K562 (cell line): Measurements from ENCODE around the gene JPT1. TPM values are rescaled to one million over a fixed set of nuclear protein-coding genes. Genes with fewer than 3 reads are reported as not detected.

Source experiments
- C11orf30 ChIP-seq: fragments of 450-650 bp; IDR thresholded peaks from 2 replicates; pipeline ENCODE4 v1.6.1; 2016; ENCODE audit warnings: low read depth, mild to moderate bottlenecking
- CHD1 ChIP-seq: fragments of 200-600 bp; sonication (generic); IDR thresholded peaks from one replicate; pipeline ENCODE4 v1.6.1; 2012; ENCODE audit warnings: mild to moderate bottlenecking, moderate library complexity, low read length, inconsistent platforms
- DACH1 ChIP-seq: fragments of 450-650 bp; IDR thresholded peaks from 2 replicates; pipeline ENCODE4 v1.6.1; 2018; ENCODE audit not compliant: partially characterized antibody
- DNMT1 ChIP-seq: fragments of 450-650 bp; IDR thresholded peaks from 2 replicates; pipeline ENCODE4 v1.6.1; 2016; ENCODE audit warnings: antibody characterized with exemption, mild to moderate bottlenecking
- E2F1 ChIP-seq: sonication (generic); formaldehyde crosslinking; IDR thresholded peaks from 2 replicates; pipeline ENCODE4 v1.8.1; 2023; ENCODE audit warnings: mild to moderate bottlenecking, missing genetic modification reagents, moderate library complexity
- ELK1 ChIP-seq: sonication (generic); formaldehyde crosslinking; IDR thresholded peaks from 2 replicates; pipeline ENCODE4 v1.8.1; 2022; ENCODE audit warnings: missing genetic modification reagents
- EZH2 ChIP-seq: IDR thresholded peaks from 2 replicates; pipeline ENCODE4 v1.6.1; 2012; ENCODE audit warnings: low read depth, mild to moderate bottlenecking, inconsistent platforms, low read length, borderline replicate concordance
- HES1 ChIP-seq: fragments of 450-650 bp; IDR thresholded peaks from 2 replicates; pipeline ENCODE4 v1.6.1; 2016; ENCODE audit warnings: low read depth, mild to moderate bottlenecking, moderate library complexity
- HMG20A ChIP-seq: fragments of 450-650 bp; formaldehyde crosslinking; conservative IDR thresholded peaks from 2 replicates; pipeline ENCODE4 v1.4.0; 2020; ENCODE audit warnings: mild to moderate bottlenecking, mixed read lengths
- KHSRP ChIP-seq: fragments of 450-650 bp; IDR thresholded peaks from 2 replicates; pipeline ENCODE4 v1.6.1; 2017
- MBD2 ChIP-seq: sonication (generic); IDR thresholded peaks from 2 replicates; pipeline ENCODE4 v1.6.1; 2016; ENCODE audit warnings: low read depth, borderline replicate concordance
- NR1H2 ChIP-seq: sonication (generic); formaldehyde crosslinking; IDR thresholded peaks from 2 replicates; pipeline ENCODE4 v1.4.0; 2020; ENCODE audit warnings: mild to moderate bottlenecking, missing genetic modification reagents
- PTTG1 ChIP-seq: fragments of 450-650 bp; IDR thresholded peaks from 2 replicates; pipeline ENCODE4 v1.6.1; 2016; ENCODE audit warnings: low read depth, mild to moderate bottlenecking, missing genetic modification characterization, missing compliant biosample characterization
- SMARCE1 ChIP-seq: fragments of 450-650 bp; IDR thresholded peaks from 2 replicates; pipeline ENCODE4 v1.7.1; 2016; ENCODE audit warnings: mild to moderate bottlenecking
- ZBTB2 ChIP-seq: fragments of 450-650 bp; IDR thresholded peaks from 2 replicates; pipeline ENCODE4 v1.6.1; 2016; ENCODE audit warnings: antibody characterized with exemption
- ZFP36 ChIP-seq: fragments of 150-350 bp; IDR thresholded peaks from 2 replicates; pipeline ENCODE4 v1.6.1; 2018; ENCODE audit warnings: low read length, low read depth; ENCODE audit not compliant: partially characterized antibody
- ZNF263 ChIP-seq: sonication (generic); formaldehyde crosslinking; IDR thresholded peaks from 2 replicates; pipeline ENCODE4 v1.8.0; 2022; ENCODE audit warnings: mild to moderate bottlenecking, missing genetic modification reagents, borderline replicate concordance
- ZNF277 ChIP-seq: fragments of 250-450 bp; sonication (Bioruptor Pico); IDR thresholded peaks from 2 replicates; pipeline ENCODE4 v1.8.0; 2022; ENCODE audit warnings: inconsistent platforms, mild to moderate bottlenecking, moderate library complexity, borderline replicate concordance
- ZNF384 ChIP-seq: IDR thresholded peaks from 2 replicates; pipeline ENCODE4 v1.6.1; 2012; ENCODE audit warnings: low read depth, low read length, improper control_type of control experiment
- ZNF766 ChIP-seq: fragments of 200-800 bp; sonication (Bioruptor generic); conservative IDR thresholded peaks from 2 replicates; pipeline ENCODE4 v1.6.1; 2016; ENCODE audit warnings: missing genetic modification characterization, missing compliant biosample characterization
- polyA plus RNA-seq, 8 experiments: library from polyadenylated mRNA; depleted of rRNA in 4 of 8; stranded (reverse) in 5 of 8; unstranded in 3 of 8; fragments of >200 nt; fragmentation: Nextera tagmentation in 2 of 8; fragmentation: Illumina TruSeq in 1 of 8; extraction: Ambion mirVana in 2 of 8; extraction: Trizol in 1 of 8; gene quantifications; 2 replicates each; pipeline versions ENCODE4 v1.2.1 to v1.2.3, GENCODE V29; 2011 to 2014; ENCODE audit warnings: inconsistent platforms in 1 of 8, missing spikeins in 1 of 8
- total RNA-seq, 7 experiments: library from RNA; depleted of rRNA in 6 of 7; stranded (reverse); fragments of >200 nt in 6 of 7; fragmentation: Illumina TruSeq in 2 of 7; extraction: Trizol in 2 of 7; gene quantifications; 2 replicates each; pipeline versions ENCODE4 v1.2.1 to v1.2.3, GENCODE V29; 2011 to 2021; ENCODE audit warnings: low replicate concordance in 1 of 7
- TF ChIP-seq, protein P1 (sequence below): fragments of 200-800 bp; sonication (Bioruptor generic); IDR thresholded peaks from 2 replicates; pipeline ENCODE4 v1.6.1; 2017; ENCODE audit warnings: missing genetic modification characterization, missing compliant biosample characterization

JPT1 gene
- total and polyA plus RNA-seq, 9 of the 15 experiments (the other 6 are each of a cell fraction or from before 2014, with no cell fraction given): 56.7 to 292 (median 144) TPM

- no peak for TF ChIP-seq E2F1 (CRISPR knock-in tag)
- TF ChIP-seq HMG20A (CRISPR knock-in tag): no peak
- no peak for TF ChIP-seq ZFP36
- TF ChIP-seq DACH1: no peak
- no peak for TF ChIP-seq KHSRP
- TF ChIP-seq HES1: no peak
- TF ChIP-seq CHD1: peak; percentile 53
- TF ChIP-seq MBD2: no peak
- TF ChIP-seq PTTG1 (tag): peak; percentile 81
- TF ChIP-seq, protein P1, sequence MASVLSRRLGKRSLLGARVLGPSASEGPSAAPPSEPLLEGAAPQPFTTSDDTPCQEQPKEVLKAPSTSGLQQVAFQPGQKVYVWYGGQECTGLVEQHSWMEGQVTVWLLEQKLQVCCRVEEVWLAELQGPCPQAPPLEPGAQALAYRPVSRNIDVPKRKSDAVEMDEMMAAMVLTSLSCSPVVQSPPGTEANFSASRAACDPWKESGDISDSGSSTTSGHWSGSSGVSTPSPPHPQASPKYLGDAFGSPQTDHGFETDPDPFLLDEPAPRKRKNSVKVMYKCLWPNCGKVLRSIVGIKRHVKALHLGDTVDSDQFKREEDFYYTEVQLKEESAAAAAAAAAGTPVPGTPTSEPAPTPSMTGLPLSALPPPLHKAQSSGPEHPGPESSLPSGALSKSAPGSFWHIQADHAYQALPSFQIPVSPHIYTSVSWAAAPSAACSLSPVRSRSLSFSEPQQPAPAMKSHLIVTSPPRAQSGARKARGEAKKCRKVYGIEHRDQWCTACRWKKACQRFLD (CRISPR knock-in tag): peak; percentile 99
- no peak; the same call in 1 of the 2 replicates for TF ChIP-seq NR1H2
- no peak for TF ChIP-seq EZH2
- TF ChIP-seq ZNF277: no peak
- TF ChIP-seq C11orf30: no peak
- no peak for TF ChIP-seq SMARCE1
- TF ChIP-seq ZNF766: peak; percentile 98
- no peak for TF ChIP-seq ELK1 (CRISPR knock-in tag)
- TF ChIP-seq ZBTB2: peak; percentile 97
- no peak for TF ChIP-seq ZNF384
- no peak for TF ChIP-seq DNMT1
- no peak; the same call in 1 of the 2 replicates for TF ChIP-seq ZNF263 (CRISPR knock-in tag)
Measured at GRCh38 chr17:75182569-75183436, 28.5 kb upstream of the JPT1 start, which contains the start of gene SUMO2 (continued).
